Mammary epithelial cell (primary cell): ENCODE data around the gene ECEL1.

Source experiments
- EZH2 ChIP-seq: IDR thresholded peaks from 2 replicates; pipeline ENCODE4 v1.6.1; 2012; ENCODE audit warnings: low read length, inconsistent platforms, borderline replicate concordance
- TF ChIP-seq, protein P1 (sequence below), 2 donors: IDR thresholded peaks in 1 of 2; conservative IDR thresholded peaks in 1 of 2; 2 replicates each; pipeline ENCODE4 v1.5.1; 2011 to 2012; ENCODE audit warnings: inconsistent platforms in 2 of 2, low read length in 2 of 2, mild to moderate bottlenecking in 2 of 2, control low read depth in 1 of 2, low read depth in 1 of 2; ENCODE audit not compliant: insufficient read depth in 1 of 2; ENCODE audit errors: extremely low read depth in 1 of 2

DNA sequence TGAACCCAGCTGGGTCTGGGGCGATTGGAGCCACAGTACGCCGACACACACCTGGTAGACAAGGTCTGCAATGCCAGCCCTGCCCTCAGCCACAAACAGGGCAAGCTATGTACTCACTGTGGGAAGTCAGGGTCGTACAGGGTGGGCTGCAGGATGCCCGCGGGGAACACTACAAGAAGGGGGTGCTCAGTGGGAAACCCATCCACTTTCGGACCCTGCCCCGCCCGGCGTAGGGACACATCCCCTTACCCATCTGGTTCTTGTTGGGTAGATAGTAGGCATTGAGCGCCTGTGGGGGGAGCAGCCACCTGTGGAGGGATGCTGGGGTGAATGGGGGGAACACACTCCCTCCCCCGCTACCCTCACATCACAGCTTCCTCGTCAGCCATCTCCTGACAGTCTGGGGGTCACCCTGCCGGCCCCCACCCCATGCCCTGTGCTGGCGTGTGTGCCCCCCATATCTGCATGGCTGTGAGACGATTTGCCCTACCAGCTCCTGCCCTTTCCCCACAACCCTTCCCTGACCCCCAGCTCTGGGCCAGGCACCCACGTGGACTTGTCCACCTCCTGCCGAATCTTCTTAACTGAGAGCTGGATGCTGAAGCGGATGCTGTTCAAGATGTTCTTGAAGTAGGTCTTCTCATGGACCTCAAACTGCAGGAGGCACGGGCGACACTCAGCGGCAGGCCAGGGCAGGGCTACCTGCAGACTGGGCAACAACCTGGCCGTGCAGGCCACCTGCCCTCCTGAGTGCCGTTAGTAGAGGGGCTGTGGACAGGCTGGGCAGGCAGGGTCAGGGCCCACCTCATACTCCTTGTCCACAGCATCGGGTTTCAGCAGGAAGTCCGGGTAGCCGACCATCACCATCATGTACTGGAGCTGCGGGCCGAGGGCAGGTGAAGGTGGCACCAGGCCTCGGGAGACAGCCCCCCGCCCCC is 5.1 kb downstream of the ECEL1 start:
- TF ChIP-seq, protein P1, sequence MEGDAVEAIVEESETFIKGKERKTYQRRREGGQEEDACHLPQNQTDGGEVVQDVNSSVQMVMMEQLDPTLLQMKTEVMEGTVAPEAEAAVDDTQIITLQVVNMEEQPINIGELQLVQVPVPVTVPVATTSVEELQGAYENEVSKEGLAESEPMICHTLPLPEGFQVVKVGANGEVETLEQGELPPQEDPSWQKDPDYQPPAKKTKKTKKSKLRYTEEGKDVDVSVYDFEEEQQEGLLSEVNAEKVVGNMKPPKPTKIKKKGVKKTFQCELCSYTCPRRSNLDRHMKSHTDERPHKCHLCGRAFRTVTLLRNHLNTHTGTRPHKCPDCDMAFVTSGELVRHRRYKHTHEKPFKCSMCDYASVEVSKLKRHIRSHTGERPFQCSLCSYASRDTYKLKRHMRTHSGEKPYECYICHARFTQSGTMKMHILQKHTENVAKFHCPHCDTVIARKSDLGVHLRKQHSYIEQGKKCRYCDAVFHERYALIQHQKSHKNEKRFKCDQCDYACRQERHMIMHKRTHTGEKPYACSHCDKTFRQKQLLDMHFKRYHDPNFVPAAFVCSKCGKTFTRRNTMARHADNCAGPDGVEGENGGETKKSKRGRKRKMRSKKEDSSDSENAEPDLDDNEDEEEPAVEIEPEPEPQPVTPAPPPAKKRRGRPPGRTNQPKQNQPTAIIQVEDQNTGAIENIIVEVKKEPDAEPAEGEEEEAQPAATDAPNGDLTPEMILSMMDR (conservative IDR thresholded peaks at IDR 0.05 in 1 of 2, IDR thresholded peaks at IDR 0.05 in 1 of 2; ENCODE audit: extremely low read depth in 1 of 2, insufficient read depth in 1 of 2, low read depth in 1 of 2, low read length in 2 of 2): no peak
- no peak for TF ChIP-seq EZH2
